ENCODE measurements around the gene DSE. TPM values are rescaled to one million over a fixed set of nuclear protein-coding genes. Genes with fewer than 3 reads are reported as not detected.

The DSE gene
- total RNA-seq, 1 experiment from 2014 or later, result 38.5 TPM

DNA sequence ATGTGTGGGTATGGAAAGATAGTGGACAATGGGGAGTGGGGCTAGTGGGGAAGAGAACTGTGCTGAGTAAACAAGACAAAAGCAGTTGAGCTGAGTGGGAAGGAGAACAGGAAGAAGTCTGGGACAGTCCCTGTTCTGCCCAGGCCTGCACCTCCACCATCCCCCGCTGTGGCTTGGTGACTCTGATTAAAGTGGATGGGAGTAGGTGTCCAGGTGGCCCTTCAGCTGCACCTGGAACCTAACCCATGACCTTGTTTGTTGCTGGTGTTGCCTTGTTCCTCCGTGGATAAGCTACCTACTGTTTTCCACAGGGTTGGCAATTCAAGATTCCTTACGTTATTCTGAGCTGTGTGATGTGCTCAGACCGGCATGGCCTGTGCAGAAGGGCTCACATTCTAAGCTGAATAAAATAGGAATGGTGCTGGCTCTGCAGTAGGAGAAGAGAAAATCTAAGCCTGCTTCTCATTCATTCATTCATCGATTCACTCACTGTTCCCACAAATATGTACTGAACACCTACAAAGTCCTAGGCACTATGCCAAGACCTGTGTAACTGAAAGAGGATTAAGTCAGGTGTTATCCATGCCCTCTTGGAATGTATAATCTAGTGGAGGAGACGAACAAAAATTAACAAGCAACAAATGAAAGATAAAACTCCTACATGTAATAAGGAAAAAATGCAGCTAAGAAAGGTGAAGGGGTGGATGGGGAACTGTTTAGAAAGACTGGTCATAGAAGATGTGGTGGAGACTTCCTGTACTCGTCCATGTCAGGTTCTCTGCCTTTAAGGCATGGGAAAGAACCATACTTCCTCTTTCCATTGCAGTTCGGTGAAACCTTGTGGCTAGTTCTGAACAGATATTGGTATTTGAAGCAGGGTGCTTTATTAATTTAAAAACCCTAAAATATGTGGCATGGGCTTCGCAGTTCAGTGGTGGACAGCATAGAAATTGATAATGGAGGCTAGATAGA lies 80.3 kb downstream of the DSE start:
- no peak overlapping the region for H3K4me2 ChIP-seq (ENCODE audit: low read length)
- no peak for TF ChIP-seq POLR2AphosphoS5 (IDR thresholded peaks at IDR 0.05; ENCODE audit: low read depth, low read length)
- TF ChIP-seq RAD21 (IDR thresholded peaks at IDR 0.05; ENCODE audit: low read depth), result no peak
- TF ChIP-seq, protein P1, sequence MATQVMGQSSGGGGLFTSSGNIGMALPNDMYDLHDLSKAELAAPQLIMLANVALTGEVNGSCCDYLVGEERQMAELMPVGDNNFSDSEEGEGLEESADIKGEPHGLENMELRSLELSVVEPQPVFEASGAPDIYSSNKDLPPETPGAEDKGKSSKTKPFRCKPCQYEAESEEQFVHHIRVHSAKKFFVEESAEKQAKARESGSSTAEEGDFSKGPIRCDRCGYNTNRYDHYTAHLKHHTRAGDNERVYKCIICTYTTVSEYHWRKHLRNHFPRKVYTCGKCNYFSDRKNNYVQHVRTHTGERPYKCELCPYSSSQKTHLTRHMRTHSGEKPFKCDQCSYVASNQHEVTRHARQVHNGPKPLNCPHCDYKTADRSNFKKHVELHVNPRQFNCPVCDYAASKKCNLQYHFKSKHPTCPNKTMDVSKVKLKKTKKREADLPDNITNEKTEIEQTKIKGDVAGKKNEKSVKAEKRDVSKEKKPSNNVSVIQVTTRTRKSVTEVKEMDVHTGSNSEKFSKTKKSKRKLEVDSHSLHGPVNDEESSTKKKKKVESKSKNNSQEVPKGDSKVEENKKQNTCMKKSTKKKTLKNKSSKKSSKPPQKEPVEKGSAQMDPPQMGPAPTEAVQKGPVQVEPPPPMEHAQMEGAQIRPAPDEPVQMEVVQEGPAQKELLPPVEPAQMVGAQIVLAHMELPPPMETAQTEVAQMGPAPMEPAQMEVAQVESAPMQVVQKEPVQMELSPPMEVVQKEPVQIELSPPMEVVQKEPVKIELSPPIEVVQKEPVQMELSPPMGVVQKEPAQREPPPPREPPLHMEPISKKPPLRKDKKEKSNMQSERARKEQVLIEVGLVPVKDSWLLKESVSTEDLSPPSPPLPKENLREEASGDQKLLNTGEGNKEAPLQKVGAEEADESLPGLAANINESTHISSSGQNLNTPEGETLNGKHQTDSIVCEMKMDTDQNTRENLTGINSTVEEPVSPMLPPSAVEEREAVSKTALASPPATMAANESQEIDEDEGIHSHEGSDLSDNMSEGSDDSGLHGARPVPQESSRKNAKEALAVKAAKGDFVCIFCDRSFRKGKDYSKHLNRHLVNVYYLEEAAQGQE (IDR thresholded peaks at IDR 0.05; ENCODE audit: low read depth), result no peak
- TF ChIP-seq CBX3 (IDR thresholded peaks at IDR 0.05; ENCODE audit: low read depth), result no peak
- TF ChIP-seq, protein P2, sequence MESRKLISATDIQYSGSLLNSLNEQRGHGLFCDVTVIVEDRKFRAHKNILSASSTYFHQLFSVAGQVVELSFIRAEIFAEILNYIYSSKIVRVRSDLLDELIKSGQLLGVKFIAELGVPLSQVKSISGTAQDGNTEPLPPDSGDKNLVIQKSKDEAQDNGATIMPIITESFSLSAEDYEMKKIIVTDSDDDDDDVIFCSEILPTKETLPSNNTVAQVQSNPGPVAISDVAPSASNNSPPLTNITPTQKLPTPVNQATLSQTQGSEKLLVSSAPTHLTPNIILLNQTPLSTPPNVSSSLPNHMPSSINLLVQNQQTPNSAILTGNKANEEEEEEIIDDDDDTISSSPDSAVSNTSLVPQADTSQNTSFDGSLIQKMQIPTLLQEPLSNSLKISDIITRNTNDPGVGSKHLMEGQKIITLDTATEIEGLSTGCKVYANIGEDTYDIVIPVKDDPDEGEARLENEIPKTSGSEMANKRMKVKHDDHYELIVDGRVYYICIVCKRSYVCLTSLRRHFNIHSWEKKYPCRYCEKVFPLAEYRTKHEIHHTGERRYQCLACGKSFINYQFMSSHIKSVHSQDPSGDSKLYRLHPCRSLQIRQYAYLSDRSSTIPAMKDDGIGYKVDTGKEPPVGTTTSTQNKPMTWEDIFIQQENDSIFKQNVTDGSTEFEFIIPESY (IDR thresholded peaks at IDR 0.05; ENCODE audit: extremely low read depth, insufficient replicate concordance, low read length), result no peak
- no peak for TF ChIP-seq ELF1 (IDR thresholded peaks at IDR 0.05; ENCODE audit: borderline replicate concordance, low read depth)
- no peak for TF ChIP-seq POLR2A (IDR thresholded peaks at IDR 0.05; ENCODE audit: borderline replicate concordance, extremely low read depth, insufficient read depth, insufficient read length)
- TF ChIP-seq MAX (IDR thresholded peaks at IDR 0.05), result no peak
- no peak for TF ChIP-seq SP1 (IDR thresholded peaks at IDR 0.05; ENCODE audit: low read depth)
- no peak for TF ChIP-seq EGR1 (IDR thresholded peaks at IDR 0.05; ENCODE audit: low read depth)
- H3K9ac ChIP-seq (ENCODE audit: low read length), result no peak overlapping the region
- no peak for ATAC-seq
- no peaks in the 10 kb centered on the region for H4K20me1 ChIP-seq (ENCODE audit: insufficient read depth)
- POLR2A ChIA-PET, result no interaction called here
- no peak for DNase-seq (ENCODE audit: low read depth, low spot score)
- no TSS peak for BruUV-seq (replicated peaks)
- H3K79me2 ChIP-seq (ENCODE audit: insufficient read depth, low read length), result no peaks in the 10 kb centered on the region
- H3K9me3 ChIP-seq (ENCODE audit: control insufficient read depth in 1 of 2, insufficient read depth in 1 of 2, low read depth in 1 of 2, low read length in 2 of 2), result no peaks in the 10 kb centered on the region
- CTCF ChIA-PET, result no interaction called here
- no peak overlapping the region for H2AFZ ChIP-seq (ENCODE audit: low read depth, low read length, poor library complexity, severe bottlenecking)
- no peak overlapping the region for H3K4me3 ChIP-seq (replicated peaks in 1 of 2; ENCODE audit: low read depth in 1 of 2, low read length in 2 of 2)
- RAD21 ChIA-PET (ENCODE audit: low non-redundant PET in 1 of 2, low total read pairs in 2 of 2, uncharacterized antibody in 2 of 2, unreplicated experiment in 2 of 2), result no interaction called here
- H3K36me3 ChIP-seq (ENCODE audit: control insufficient read depth in 1 of 2, insufficient read depth in 2 of 2, low read length in 2 of 2), result no peaks in the 10 kb centered on the region
- H3K9me2 ChIP-seq (ENCODE audit: insufficient read depth), result no peaks in the 10 kb centered on the region
- intact Hi-C loops (cut with micrococcal nuclease), result no loop called here
- no peaks in the 10 kb centered on the region for H3K27me3 ChIP-seq (ENCODE audit: insufficient read depth, low read length)
- no peak overlapping the region for H3K27ac ChIP-seq (ENCODE audit: low read depth, low read length)
- H3K4me1 ChIP-seq (ENCODE audit: control insufficient read depth in 1 of 2, insufficient read depth in 2 of 2, low read length in 2 of 2), result no peaks in the 10 kb centered on the region
